GM23338 (cell line): ENCODE results near the gene FAT4. TPM values are rescaled to one million over a fixed set of nuclear protein-coding genes. Genes with fewer than 3 reads are reported as not detected.

Experiments used
- ATAC-seq: fragments of 200-7000 bp; cut with Tn5 transposase; 3 replicates; pipeline ENCODE4 v1.9.1; 2020
- DNase-seq: peaks from one replicate; pipeline ENCODE4 v3.0.0-alpha.2; 2015; ENCODE audit warnings: low spot score
- H2AFZ ChIP-seq: fragments of 200-600 bp; sonication (generic); 2 replicates; pipeline ENCODE4 v1.8.0; 2016; ENCODE audit warnings: antibody characterized with exemption, mild to moderate bottlenecking, moderate library complexity
- H3F3A ChIP-seq: fragments of 200-600 bp; sonication (generic); replicated peaks from 2 replicates; pipeline ENCODE4 v1.8.0; 2017; ENCODE audit warnings: antibody characterized with exemption, mixed run types, low read depth
- H3K27ac ChIP-seq: fragments of 200-600 bp; sonication (generic); 2 replicates; pipeline ENCODE4 v1.6.1; 2016; ENCODE audit warnings: low read depth
- H3K27me3 ChIP-seq: fragments of 200-600 bp; sonication (generic); 2 replicates; pipeline ENCODE4 v1.8.0; 2016; ENCODE audit warnings: mild to moderate bottlenecking, mixed run types, moderate library complexity; ENCODE audit not compliant: insufficient read depth
- H3K36me3 ChIP-seq: fragments of 200-600 bp; sonication (generic); 2 replicates; pipeline ENCODE4 v1.8.0; 2016; ENCODE audit warnings: mild to moderate bottlenecking; ENCODE audit not compliant: insufficient read depth
- H3K4me1 ChIP-seq: fragments of 200-600 bp; sonication (generic); 2 replicates; pipeline ENCODE4 v1.8.0; 2016; ENCODE audit warnings: mild to moderate bottlenecking, moderate library complexity; ENCODE audit not compliant: insufficient read depth
- H3K4me2 ChIP-seq: fragments of 200-600 bp; sonication (generic); 2 replicates; pipeline ENCODE4 v1.7.1; 2017; ENCODE audit warnings: mixed run types
- H3K4me3 ChIP-seq: fragments of 200-600 bp; sonication (generic); 2 replicates; pipeline ENCODE4 v1.6.1; 2016; ENCODE audit warnings: mixed run types
- H3K79me2 ChIP-seq: fragments of 200-600 bp; sonication (generic); replicated peaks from 2 replicates; pipeline ENCODE4 v1.8.0; 2017; ENCODE audit warnings: mild to moderate bottlenecking; ENCODE audit not compliant: insufficient read depth
- H3K9me2 ChIP-seq: fragments of 200-600 bp; sonication (generic); 2 replicates; pipeline ENCODE4 v1.8.0; 2017; ENCODE audit not compliant: insufficient read depth
- H4K20me1 ChIP-seq: fragments of 200-600 bp; sonication (generic); replicated peaks from 2 replicates; pipeline ENCODE4 v1.8.0; 2017; ENCODE audit warnings: mild to moderate bottlenecking; ENCODE audit not compliant: insufficient read depth
- H3K27ac Mint-ChIP-seq: 2 replicates; pipeline ENCODE4 v1.8.0; 2020; ENCODE audit warnings: inconsistent platforms, mild to moderate bottlenecking, moderate library complexity, mixed read lengths
- H3K27me3 Mint-ChIP-seq: 3 replicates; pipeline ENCODE4 v1.8.0; 2022; ENCODE audit warnings: low read depth, mild to moderate bottlenecking, moderate library complexity, mixed read lengths, inconsistent platforms; ENCODE audit not compliant: insufficient read depth, poor library complexity
- H3K36me3 Mint-ChIP-seq: 3 replicates; pipeline ENCODE4 v1.8.0; 2021; ENCODE audit warnings: low read depth, mild to moderate bottlenecking, inconsistent platforms, moderate library complexity, mixed read lengths
- H3K4me1 Mint-ChIP-seq: 3 replicates; pipeline ENCODE4 v1.8.0; 2020; ENCODE audit warnings: mild to moderate bottlenecking, inconsistent platforms, mixed read lengths
- H3K4me3 Mint-ChIP-seq: 3 replicates; pipeline ENCODE4 v1.8.0; 2021; ENCODE audit warnings: moderate library complexity, mild to moderate bottlenecking, inconsistent platforms, mixed read lengths
- H3K9me3 Mint-ChIP-seq: 3 replicates; pipeline ENCODE4 v1.8.0; 2020; ENCODE audit warnings: moderate library complexity, mild to moderate bottlenecking, inconsistent platforms, mixed read lengths
- CREB1 ChIP-seq: fragments of 250-450 bp; sonication (Bioruptor Pico); IDR thresholded peaks from 2 replicates; pipeline ENCODE4 v1.5.0; 2020; ENCODE audit warnings: low read depth, mild to moderate bottlenecking, moderate library complexity
- EZH2 ChIP-seq: fragments of 200-600 bp; sonication (generic); IDR thresholded peaks from one replicate; pipeline ENCODE4 v1.8.0; 2017; ENCODE audit warnings: antibody characterized with exemption, mild to moderate bottlenecking, low read depth; ENCODE audit not compliant: unreplicated experiment
- JUNB ChIP-seq: IDR thresholded peaks from one replicate; pipeline ENCODE4 v1.6.1; 2016; ENCODE audit warnings: antibody characterized with exemption; ENCODE audit not compliant: unreplicated experiment
- NANOG ChIP-seq: IDR thresholded peaks from 2 replicates; pipeline ENCODE4 v1.6.1; 2016; ENCODE audit warnings: antibody characterized with exemption, borderline replicate concordance
- POLR2AphosphoS5 ChIP-seq: IDR thresholded peaks from 2 replicates; pipeline ENCODE4 v1.6.1; 2016; ENCODE audit warnings: antibody characterized with exemption, low read depth
- ZNF114 ChIP-seq: fragments of 250-450 bp; sonication (Bioruptor Pico); IDR thresholded peaks from 2 replicates; pipeline ENCODE4 v1.5.0; 2020; ENCODE audit warnings: mild to moderate bottlenecking, moderate library complexity
- polyA plus RNA-seq: library from polyadenylated mRNA; unstranded; fragments of >200 nt; fragmentation: Nextera tagmentation; extraction: Ambion mirVana; gene quantifications from 2 replicates; pipeline ENCODE4 v1.2.1, GENCODE V29; 2016
- total RNA-seq: library from RNA; depleted of rRNA; stranded (reverse); fragments of >200 nt; shearing (Covaris generic); gene quantifications from 2 replicates; pipeline ENCODE4 v1.2.3, GENCODE V29; 2014
- TF ChIP-seq, protein P1 (sequence below): IDR thresholded peaks from one replicate; pipeline ENCODE4 v1.6.1; 2018; ENCODE audit warnings: antibody characterized with exemption; ENCODE audit not compliant: unreplicated experiment
- TF ChIP-seq, protein P2 (sequence below): IDR thresholded peaks from 2 replicates; pipeline ENCODE4 v1.6.1; 2016; ENCODE audit warnings: antibody characterized with exemption
- TF ChIP-seq, protein P3 (sequence below): fragments of 250-450 bp; sonication (Bioruptor Pico); IDR thresholded peaks from 2 replicates; pipeline ENCODE4 v1.5.0; 2020; ENCODE audit warnings: mild to moderate bottlenecking, moderate library complexity

Gene FAT4
- total and polyA plus RNA-seq, 2 experiments from 2014 or later, result 0.53 to 6.8 TPM

DNA sequence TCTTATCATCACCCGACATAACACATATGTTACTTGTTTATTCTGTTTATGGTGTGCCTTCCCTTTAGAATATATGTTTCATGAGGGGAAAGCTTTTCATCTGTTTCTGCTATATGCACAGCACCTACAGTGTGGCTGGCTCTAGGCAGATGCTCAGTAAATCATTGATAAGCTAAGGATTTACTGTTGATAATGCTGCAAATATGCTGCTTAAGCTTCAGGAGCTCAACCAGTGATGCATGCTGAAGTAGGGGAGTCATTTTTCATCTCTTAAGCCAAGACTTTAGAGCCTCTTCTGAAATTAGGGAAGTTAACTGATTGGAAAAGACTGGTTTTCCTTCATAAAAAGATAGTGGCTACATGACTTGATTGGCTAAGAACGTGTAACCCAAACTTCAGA, 16.4 kb downstream of the FAT4 start (continued):
- TF ChIP-seq, protein P1, sequence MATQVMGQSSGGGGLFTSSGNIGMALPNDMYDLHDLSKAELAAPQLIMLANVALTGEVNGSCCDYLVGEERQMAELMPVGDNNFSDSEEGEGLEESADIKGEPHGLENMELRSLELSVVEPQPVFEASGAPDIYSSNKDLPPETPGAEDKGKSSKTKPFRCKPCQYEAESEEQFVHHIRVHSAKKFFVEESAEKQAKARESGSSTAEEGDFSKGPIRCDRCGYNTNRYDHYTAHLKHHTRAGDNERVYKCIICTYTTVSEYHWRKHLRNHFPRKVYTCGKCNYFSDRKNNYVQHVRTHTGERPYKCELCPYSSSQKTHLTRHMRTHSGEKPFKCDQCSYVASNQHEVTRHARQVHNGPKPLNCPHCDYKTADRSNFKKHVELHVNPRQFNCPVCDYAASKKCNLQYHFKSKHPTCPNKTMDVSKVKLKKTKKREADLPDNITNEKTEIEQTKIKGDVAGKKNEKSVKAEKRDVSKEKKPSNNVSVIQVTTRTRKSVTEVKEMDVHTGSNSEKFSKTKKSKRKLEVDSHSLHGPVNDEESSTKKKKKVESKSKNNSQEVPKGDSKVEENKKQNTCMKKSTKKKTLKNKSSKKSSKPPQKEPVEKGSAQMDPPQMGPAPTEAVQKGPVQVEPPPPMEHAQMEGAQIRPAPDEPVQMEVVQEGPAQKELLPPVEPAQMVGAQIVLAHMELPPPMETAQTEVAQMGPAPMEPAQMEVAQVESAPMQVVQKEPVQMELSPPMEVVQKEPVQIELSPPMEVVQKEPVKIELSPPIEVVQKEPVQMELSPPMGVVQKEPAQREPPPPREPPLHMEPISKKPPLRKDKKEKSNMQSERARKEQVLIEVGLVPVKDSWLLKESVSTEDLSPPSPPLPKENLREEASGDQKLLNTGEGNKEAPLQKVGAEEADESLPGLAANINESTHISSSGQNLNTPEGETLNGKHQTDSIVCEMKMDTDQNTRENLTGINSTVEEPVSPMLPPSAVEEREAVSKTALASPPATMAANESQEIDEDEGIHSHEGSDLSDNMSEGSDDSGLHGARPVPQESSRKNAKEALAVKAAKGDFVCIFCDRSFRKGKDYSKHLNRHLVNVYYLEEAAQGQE, result no peak
- TF ChIP-seq JUNB (no peak), CREB1 (CRISPR knock-in tag) (no peak)
- TF ChIP-seq, protein P2, sequence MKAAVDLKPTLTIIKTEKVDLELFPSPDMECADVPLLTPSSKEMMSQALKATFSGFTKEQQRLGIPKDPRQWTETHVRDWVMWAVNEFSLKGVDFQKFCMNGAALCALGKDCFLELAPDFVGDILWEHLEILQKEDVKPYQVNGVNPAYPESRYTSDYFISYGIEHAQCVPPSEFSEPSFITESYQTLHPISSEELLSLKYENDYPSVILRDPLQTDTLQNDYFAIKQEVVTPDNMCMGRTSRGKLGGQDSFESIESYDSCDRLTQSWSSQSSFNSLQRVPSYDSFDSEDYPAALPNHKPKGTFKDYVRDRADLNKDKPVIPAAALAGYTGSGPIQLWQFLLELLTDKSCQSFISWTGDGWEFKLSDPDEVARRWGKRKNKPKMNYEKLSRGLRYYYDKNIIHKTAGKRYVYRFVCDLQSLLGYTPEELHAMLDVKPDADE, result no peak

DNA sequence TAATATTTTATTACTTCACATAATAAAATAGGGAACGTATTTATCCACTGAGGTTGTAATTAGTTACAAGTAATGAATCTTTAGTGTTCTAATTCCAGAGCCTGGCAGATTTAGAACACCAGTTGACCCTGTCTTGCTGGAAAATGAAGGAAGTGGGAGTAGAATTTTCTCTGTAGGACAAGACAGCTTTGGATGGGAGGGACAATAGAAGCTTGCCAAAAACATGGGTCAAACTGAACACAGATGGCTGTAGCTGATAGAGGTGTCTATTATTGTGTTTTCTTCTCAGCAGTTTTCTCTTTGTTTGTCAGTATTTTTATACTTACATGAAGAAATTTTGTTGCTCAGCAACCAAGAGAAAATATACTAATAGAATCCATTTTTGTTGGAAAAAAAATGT, 20.2 kb downstream of the FAT4 start:
- Histone ChIP-seq H3K4me3 (no peak overlapping the region), H3K4me2 (no peak overlapping the region), H3K27ac (no peak overlapping the region), H3K36me3 (no peaks in the 10 kb centered on the region), H4K20me1 (no peaks in the 10 kb centered on the region), H2AFZ (no peak overlapping the region), H3K27me3 (no peaks in the 10 kb centered on the region), H3K79me2 (no peaks in the 10 kb centered on the region), H3K9me2 (peaks cover 2% of the 10 kb centered on the region; the same call in 1 of the 2 replicates), H3F3A (no peaks in the 10 kb centered on the region), H3K4me1 (peaks cover 8% of the 10 kb centered on the region; the same call in 1 of the 2 replicates)
- no peaks in the 10 kb centered on the region for H3K9me3 Mint-ChIP-seq
- no peak overlapping the region for H3K27ac Mint-ChIP-seq
- H3K4me1 Mint-ChIP-seq, result peaks cover 4% of the 10 kb centered on the region; the same call in 2 of the 3 replicates
- DNase-seq, result no peak
- H3K4me3 Mint-ChIP-seq, result no peak overlapping the region
- ATAC-seq, result no peak
- TF ChIP-seq ZNF114 (CRISPR knock-in tag) (no peak), POLR2AphosphoS5 (no peak), NANOG (no peak), CREB1 (CRISPR knock-in tag) (no peak), EZH2 (no peak)
- TF ChIP-seq, protein P3, sequence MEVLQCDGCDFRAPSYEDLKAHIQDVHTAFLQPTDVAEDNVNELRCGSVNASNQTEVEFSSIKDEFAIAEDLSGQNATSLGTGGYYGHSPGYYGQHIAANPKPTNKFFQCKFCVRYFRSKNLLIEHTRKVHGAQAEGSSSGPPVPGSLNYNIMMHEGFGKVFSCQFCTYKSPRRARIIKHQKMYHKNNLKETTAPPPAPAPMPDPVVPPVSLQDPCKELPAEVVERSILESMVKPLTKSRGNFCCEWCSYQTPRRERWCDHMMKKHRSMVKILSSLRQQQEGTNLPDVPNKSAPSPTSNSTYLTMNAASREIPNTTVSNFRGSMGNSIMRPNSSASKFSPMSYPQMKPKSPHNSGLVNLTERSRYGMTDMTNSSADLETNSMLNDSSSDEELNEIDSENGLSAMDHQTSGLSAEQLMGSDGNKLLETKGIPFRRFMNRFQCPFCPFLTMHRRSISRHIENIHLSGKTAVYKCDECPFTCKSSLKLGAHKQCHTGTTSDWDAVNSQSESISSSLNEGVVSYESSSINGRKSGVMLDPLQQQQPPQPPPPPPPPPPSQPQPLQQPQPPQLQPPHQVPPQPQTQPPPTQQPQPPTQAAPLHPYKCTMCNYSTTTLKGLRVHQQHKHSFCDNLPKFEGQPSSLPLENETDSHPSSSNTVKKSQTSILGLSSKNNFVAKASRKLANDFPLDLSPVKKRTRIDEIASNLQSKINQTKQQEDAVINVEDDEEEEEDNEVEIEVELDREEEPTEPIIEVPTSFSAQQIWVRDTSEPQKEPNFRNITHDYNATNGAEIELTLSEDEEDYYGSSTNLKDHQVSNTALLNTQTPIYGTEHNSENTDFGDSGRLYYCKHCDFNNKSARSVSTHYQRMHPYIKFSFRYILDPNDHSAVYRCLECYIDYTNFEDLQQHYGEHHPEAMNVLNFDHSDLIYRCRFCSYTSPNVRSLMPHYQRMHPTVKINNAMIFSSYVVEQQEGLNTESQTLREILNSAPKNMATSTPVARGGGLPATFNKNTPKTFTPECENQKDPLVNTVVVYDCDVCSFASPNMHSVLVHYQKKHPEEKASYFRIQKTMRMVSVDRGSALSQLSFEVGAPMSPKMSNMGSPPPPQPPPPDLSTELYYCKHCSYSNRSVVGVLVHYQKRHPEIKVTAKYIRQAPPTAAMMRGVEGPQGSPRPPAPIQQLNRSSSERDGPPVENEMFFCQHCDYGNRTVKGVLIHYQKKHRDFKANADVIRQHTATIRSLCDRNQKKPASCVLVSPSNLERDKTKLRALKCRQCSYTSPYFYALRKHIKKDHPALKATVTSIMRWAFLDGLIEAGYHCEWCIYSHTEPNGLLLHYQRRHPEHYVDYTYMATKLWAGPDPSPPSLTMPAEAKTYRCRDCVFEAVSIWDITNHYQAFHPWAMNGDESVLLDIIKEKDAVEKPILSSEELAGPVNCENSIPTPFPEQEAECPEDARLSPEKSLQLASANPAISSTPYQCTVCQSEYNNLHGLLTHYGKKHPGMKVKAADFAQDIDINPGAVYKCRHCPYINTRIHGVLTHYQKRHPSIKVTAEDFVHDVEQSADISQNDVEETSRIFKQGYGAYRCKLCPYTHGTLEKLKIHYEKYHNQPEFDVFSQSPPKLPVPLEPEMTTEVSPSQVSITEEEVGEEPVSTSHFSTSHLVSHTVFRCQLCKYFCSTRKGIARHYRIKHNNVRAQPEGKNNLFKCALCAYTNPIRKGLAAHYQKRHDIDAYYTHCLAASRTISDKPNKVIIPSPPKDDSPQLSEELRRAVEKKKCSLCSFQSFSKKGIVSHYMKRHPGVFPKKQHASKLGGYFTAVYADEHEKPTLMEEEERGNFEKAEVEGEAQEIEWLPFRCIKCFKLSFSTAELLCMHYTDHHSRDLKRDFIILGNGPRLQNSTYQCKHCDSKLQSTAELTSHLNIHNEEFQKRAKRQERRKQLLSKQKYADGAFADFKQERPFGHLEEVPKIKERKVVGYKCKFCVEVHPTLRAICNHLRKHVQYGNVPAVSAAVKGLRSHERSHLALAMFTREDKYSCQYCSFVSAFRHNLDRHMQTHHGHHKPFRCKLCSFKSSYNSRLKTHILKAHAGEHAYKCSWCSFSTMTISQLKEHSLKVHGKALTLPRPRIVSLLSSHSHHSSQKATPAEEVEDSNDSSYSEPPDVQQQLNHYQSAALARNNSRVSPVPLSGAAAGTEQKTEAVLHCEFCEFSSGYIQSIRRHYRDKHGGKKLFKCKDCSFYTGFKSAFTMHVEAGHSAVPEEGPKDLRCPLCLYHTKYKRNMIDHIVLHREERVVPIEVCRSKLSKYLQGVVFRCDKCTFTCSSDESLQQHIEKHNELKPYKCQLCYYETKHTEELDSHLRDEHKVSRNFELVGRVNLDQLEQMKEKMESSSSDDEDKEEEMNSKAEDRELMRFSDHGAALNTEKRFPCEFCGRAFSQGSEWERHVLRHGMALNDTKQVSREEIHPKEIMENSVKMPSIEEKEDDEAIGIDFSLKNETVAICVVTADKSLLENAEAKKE (CRISPR knock-in tag), result no peak
- H3K36me3 Mint-ChIP-seq, result no peaks in the 10 kb centered on the region
- H3K27me3 Mint-ChIP-seq, result no peaks in the 10 kb centered on the region
